ENCODE results near the gene POLD2. TPM values are rescaled to one million over a fixed set of nuclear protein-coding genes. Genes with fewer than 3 reads are reported as not detected.

The POLD2 gene
- total and polyA plus RNA-seq, 2 of the 4 experiments (the other 2 are of a cell fraction): 142 to 163 TPM

- no peak for DNase-seq
- dilution Hi-C loops (cut with HindIII; ENCODE audit: low sequenced_read_pairs, unreplicated experiment): no loop called here
Measured at GRCh38 chr7:44076101-44076895, 47.0 kb downstream of the POLD2 start.

More at GRCh38 chr7:44076101-44076895, 47.0 kb downstream of the POLD2 start:
- intact Hi-C loops (cut with micrococcal nuclease) (no loop called here), in situ Hi-C loops (cut with MboI; ENCODE audit: low sequenced_read_pairs) (no loop called here)
- Histone ChIP-seq H3K56ac (ENCODE audit: extremely low read depth, insufficient read depth, low read length) (no peak overlapping the region), H3K4me2 (ENCODE audit: low read depth, low read length) (no peak overlapping the region), H3K79me1 (ENCODE audit: low read depth in 1 of 2, low read length in 2 of 2) (peaks cover 5 to 22% of the 10 kb centered on the region in 2 experiments; a peak in 3 of 4 replicates), H3K23ac (ENCODE audit: low read depth, low read length) (no peak overlapping the region), H4K8ac (ENCODE audit: low read depth in 2 of 2, low read length in 2 of 2) (no peak overlapping the region), H2AFZ (replicated peaks; ENCODE audit: low read length, poor library complexity) (no peak overlapping the region), H3K14ac (replicated peaks; ENCODE audit: low read depth, low read length) (no peak overlapping the region), H3K18ac (ENCODE audit: low read depth, low read length) (no peak overlapping the region), H2BK15ac (ENCODE audit: low read depth, low read length) (no peak overlapping the region), H3K9ac (ENCODE audit: low read depth, low read length) (no peak overlapping the region), H2AK9ac (replicated peaks; ENCODE audit: low read depth, low read length, poor library complexity) (no peak overlapping the region), H2BK120ac (ENCODE audit: low read depth, low read length) (no peak overlapping the region), H4K20me1 (ENCODE audit: insufficient read depth, low read length) (no peaks in the 10 kb centered on the region; the same call in 1 of the 2 replicates), H3K36me3 (ENCODE audit: control insufficient read depth, insufficient read depth, low read length) (peaks cover 60% of the 10 kb centered on the region), H2AK5ac (ENCODE audit: low read depth, low read length) (no peak overlapping the region), H2BK20ac (ENCODE audit: low read depth, low read length) (no peak overlapping the region), H3K27ac (ENCODE audit: insufficient read depth, low read length) (no peak overlapping the region), H3K4me1 (ENCODE audit: control insufficient read depth, insufficient read depth, low read length) (peaks cover 10% of the 10 kb centered on the region), H4K5ac (ENCODE audit: low read depth, low read length) (no peak overlapping the region), H2BK5ac (ENCODE audit: low read depth, low read length, poor library complexity, severe bottlenecking) (no peak overlapping the region), H3K27me3 (ENCODE audit: control insufficient read depth, insufficient read depth, low read length) (no peaks in the 10 kb centered on the region), H3K9me3 (ENCODE audit: control insufficient read depth, insufficient read depth, low read length) (no peaks in the 10 kb centered on the region), H3K4ac (ENCODE audit: low read depth, low read length) (no peak overlapping the region), H4K91ac (ENCODE audit: insufficient read depth, low read depth, low read length) (no peak overlapping the region), H3K4me3 (ENCODE audit: insufficient read depth, low read depth, low read length) (no peak overlapping the region), H3K9me1 (ENCODE audit: insufficient read depth, low read length) (peaks cover 7% of the 10 kb centered on the region)
- no TSS peak for BruUV-seq (replicated peaks)
- no peak for ATAC-seq (ENCODE audit: low read depth)
- CTCF ChIA-PET: no interaction called here
- TF ChIP-seq SMC3 (IDR thresholded peaks at IDR 0.05; ENCODE audit: low read depth, low read length): no peak
- POLR2A ChIA-PET (ENCODE audit: unreplicated experiment): no interaction called here
- no CpG with 5 or more reads among the region's 20 CpGs for WGBS, 2 experiments (ENCODE audit: extremely low coverage in 2 of 2, insufficient read length in 1 of 2)
